Body of pancreas (tissue), 4 donors: ENCODE measurements around the gene DGKD. TPM values are rescaled to one million over a fixed set of nuclear protein-coding genes. Genes with fewer than 3 reads are reported as not detected.

Experiments used
- ATAC-seq: fragments of 150-250 bp; one replicate; pipeline ENCODE4 v1.9.1; 2016
- DNase-seq, 4 donors: peaks; one replicate each; pipeline ENCODE4 v3.0.0-alpha.2; 2019
- H3K27ac ChIP-seq, 4 donors: fragments of 200-600 bp; sonication (generic); 1 replicate in 3 of 4; 2 replicates in 1 of 4; pipeline versions ENCODE4 v1.5.1 to v1.6.1; 2016 to 2019; ENCODE audit warnings: mild to moderate bottlenecking in 1 of 4, mixed read lengths in 1 of 4, moderate library complexity in 1 of 4
- H3K27me3 ChIP-seq, 2 donors: fragments of 200-600 bp; sonication (generic); one replicate each; pipeline ENCODE4 v1.6.0; 2016; ENCODE audit warnings: mild to moderate bottlenecking in 1 of 2
- H3K36me3 ChIP-seq, 2 donors: fragments of 200-600 bp; sonication (generic); replicated peaks in 1 of 2; 2 replicates each; pipeline ENCODE4 v1.5.1; 2016; ENCODE audit warnings: low read depth in 2 of 2; ENCODE audit not compliant: insufficient read depth in 1 of 2
- H3K4me1 ChIP-seq: fragments of 200-600 bp; sonication (generic); one replicate; pipeline ENCODE4 v1.6.0; 2016
- H3K4me3 ChIP-seq, 2 donors: fragments of 200-600 bp; sonication (generic); 1 replicate in 1 of 2; 2 replicates in 1 of 2; pipeline ENCODE4 v1.5.1; 2016 to 2019
- H3K9me3 ChIP-seq, 3 donors: fragments of 200-600 bp; sonication (generic); 1 replicate in 2 of 3; 2 replicates in 1 of 3; pipeline ENCODE4 v1.5.1; 2016
- POLR2A ChIP-seq, 3 donors: fragments of 450-650 bp; IDR thresholded peaks; one replicate each; pipeline ENCODE4 v1.6.1; 2016; ENCODE audit warnings: antibody characterized with exemption in 3 of 3, mild to moderate bottlenecking in 2 of 3
- WGBS, 2 donors: methylation state at CpG; one replicate each; pipeline ENCODE4 v1.1.5; 2017; 5-methylcytosine and 5-hydroxymethylcytosine counted together
- intact Hi-C: fragments of 100-400 bp; cut with DNase I; formaldehyde crosslinking; loops from one replicate; pipeline ENCODE4 v1.15.1; 2023
- total RNA-seq, 2 donors: library from RNA; depleted of rRNA; stranded (reverse); fragments of >200 nt; gene quantifications; one replicate each; pipeline ENCODE4 v1.1.0, GENCODE V29; 2016
- TF ChIP-seq, protein P1 (sequence below), 7 experiments: fragments of 450-650 bp in 4 of 7; fragments of 200-600 bp in 3 of 7; sonication (generic) in 3 of 7; IDR thresholded peaks; one replicate each; pipeline ENCODE4 v1.5.1; 2016 to 2019; ENCODE audit warnings: antibody characterized with exemption in 7 of 7

The DGKD gene
- total RNA-seq, 2 donors from 2014 or later = 9.1 to 30.3 TPM

DNA sequence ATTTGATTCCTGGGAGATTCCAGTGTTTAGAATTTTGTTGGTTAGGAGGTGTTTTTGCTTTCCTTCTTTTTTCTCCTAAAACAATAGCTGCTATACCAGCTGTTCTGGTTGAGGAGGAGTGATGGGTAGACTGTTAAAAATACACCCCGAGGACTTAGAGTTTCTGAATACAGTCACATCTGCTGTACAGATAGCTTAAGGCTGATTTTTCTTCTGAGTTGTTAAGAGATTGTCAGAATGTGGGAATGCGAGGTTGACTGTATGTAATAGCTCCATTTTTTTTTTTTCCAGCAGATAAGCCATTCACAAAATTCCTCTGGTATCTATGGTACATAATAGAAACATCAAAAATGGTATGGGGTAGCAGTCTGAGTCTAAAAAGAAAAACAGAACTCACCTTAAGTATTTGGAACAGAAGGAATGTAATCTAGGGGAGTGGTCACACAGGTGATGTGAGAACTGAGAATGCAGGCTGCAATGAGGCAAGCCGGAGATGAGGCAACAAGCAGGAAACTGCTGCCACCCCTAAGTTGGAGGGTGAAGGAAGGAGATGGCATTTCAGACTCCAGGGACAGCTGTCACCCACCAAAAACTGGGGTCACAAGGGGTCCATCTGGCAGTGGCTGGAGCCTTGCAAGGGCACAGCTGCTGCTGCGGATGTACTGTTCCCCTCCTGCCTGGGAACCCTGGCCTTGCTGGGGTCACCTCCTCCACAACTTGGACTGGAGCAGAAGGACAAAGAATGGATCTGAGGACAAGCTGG, 2.4 kb downstream of the DGKD start:
- Histone ChIP-seq H3K4me1 (peaks cover 23% of the 10 kb centered on the region), H3K4me3 (no peak overlapping the region), H3K36me3 (no peaks in the 10 kb centered on the region), H3K27me3 (no peaks in the 10 kb centered on the region), H3K9me3 (no peaks in the 10 kb centered on the region), H3K27ac (no peak overlapping the region)
- TF ChIP-seq, protein P1, sequence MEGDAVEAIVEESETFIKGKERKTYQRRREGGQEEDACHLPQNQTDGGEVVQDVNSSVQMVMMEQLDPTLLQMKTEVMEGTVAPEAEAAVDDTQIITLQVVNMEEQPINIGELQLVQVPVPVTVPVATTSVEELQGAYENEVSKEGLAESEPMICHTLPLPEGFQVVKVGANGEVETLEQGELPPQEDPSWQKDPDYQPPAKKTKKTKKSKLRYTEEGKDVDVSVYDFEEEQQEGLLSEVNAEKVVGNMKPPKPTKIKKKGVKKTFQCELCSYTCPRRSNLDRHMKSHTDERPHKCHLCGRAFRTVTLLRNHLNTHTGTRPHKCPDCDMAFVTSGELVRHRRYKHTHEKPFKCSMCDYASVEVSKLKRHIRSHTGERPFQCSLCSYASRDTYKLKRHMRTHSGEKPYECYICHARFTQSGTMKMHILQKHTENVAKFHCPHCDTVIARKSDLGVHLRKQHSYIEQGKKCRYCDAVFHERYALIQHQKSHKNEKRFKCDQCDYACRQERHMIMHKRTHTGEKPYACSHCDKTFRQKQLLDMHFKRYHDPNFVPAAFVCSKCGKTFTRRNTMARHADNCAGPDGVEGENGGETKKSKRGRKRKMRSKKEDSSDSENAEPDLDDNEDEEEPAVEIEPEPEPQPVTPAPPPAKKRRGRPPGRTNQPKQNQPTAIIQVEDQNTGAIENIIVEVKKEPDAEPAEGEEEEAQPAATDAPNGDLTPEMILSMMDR (IDR thresholded peaks at IDR 0.05) = no peak
- no peak for TF ChIP-seq POLR2A (IDR thresholded peaks at IDR 0.05)
- intact Hi-C loops = loop anchor here (5.0 kb wide), 1 partner anchor 91 kb away; no protein-coding TSS in a partner anchor
- ATAC-seq (no peak), DNase-seq (no peak)
- 69 to 71% methylated on average over 4 of the region's 4 CpGs for WGBS, 2 donors

DNA sequence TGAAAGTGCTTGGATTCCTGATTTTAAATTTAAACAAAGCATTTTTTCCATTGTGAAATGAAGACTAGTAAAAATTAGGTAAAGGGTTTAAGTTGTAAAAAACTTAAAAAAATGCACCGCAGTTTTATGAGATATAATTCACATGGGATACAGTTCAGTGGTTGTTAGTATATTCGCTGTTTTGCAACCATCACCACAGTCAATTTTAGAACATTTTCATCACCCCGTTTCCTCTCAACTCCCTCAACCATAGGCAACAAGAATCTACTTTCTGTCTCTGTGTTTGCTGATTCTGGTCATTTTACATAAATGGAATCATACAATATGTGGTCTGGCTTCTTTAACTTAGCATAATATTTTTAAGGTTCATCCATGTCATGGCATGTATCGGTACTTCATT, 4.0 kb downstream of the DGKD start:
- Histone ChIP-seq H3K4me3 (no peak overlapping the region), H3K9me3 (no peaks in the 10 kb centered on the region), H3K36me3 (no peaks in the 10 kb centered on the region), H3K27ac (no peak overlapping the region), H3K27me3 (no peaks in the 10 kb centered on the region), H3K4me1 (peaks cover 23% of the 10 kb centered on the region)
- TF ChIP-seq, protein P1 (IDR thresholded peaks at IDR 0.05) = no peak
- TF ChIP-seq POLR2A (IDR thresholded peaks at IDR 0.05) = no peak
- ATAC-seq = no peak
- WGBS, 2 donors = 79 to 90% methylated on average over 4 of the region's 4 CpGs
- intact Hi-C loops = loop anchor here (5.0 kb wide), 1 partner anchor 89 kb away; no protein-coding TSS in a partner anchor
- no peak for DNase-seq

DNA sequence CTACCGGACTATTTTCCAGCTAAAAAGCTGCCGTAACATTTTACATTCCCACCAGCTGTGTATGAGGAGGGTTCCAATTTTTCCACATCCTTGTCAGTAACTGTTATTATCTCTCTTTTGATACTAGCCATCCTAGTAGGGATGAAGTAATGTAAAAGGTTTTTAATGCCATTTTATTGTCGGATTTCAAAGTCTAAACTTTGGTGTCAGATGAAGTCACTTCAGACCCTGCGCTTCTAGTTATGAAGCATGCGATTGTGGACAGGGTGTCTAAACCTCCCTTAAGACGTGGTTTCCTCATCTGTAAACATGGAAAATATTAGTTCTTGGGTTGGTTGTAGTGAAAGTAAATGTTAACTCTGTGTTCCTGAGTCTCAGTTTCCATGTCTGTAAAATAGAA, 4.7 kb downstream of the DGKD start:
- ATAC-seq (no peak), DNase-seq (no peak)
- H3K4me1 ChIP-seq = peaks cover 16% of the 10 kb centered on the region
- H3K4me3 ChIP-seq = no peak overlapping the region
- H3K36me3 ChIP-seq = no peaks in the 10 kb centered on the region
- intact Hi-C loops = loop anchor here (5.0 kb wide), 1 partner anchor 88 kb away; no protein-coding TSS in a partner anchor
- H3K9me3 ChIP-seq = no peaks in the 10 kb centered on the region
- 79 to 90% methylated on average over 6 of the region's 6 CpGs for WGBS, 2 donors
- no peak for TF ChIP-seq POLR2A (IDR thresholded peaks at IDR 0.05)
- TF ChIP-seq, protein P1 (IDR thresholded peaks at IDR 0.05) = no peak
- no peaks in the 10 kb centered on the region for H3K27me3 ChIP-seq
- no peak overlapping the region for H3K27ac ChIP-seq

DNA sequence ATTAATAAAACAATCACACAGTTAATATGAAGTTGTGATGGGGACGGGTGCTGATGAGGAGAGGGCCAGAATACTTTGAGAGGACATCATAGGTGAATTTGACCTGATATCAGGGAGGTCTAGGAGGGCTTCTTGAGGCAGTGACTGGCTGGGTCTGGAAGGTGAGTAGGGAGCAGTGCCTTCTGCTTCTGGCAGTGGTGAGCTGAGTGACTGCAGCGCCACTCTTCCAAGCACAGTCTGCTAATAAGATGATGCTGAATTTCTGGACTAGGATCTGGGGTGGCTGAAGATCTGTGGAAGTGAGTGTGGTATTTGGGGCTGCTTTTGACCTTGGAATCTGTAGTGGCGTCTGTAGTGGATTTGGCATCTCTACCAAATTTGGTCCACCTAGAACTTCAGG, 5.5 kb downstream of the DGKD start:
- Histone ChIP-seq H3K4me1 (peaks cover 16% of the 10 kb centered on the region), H3K4me3 (no peak overlapping the region), H3K9me3 (no peaks in the 10 kb centered on the region), H3K36me3 (no peaks in the 10 kb centered on the region), H3K27me3 (no peaks in the 10 kb centered on the region), H3K27ac (no peak overlapping the region)
- ATAC-seq = no peak
- intact Hi-C loops = loop anchor here (5.0 kb wide), 1 partner anchor 87 kb away; no protein-coding TSS in a partner anchor
- no peak for DNase-seq
- 90 to 92% methylated on average over 3 of the region's 3 CpGs for WGBS, 2 donors
- TF ChIP-seq, protein P1 (IDR thresholded peaks at IDR 0.05) = no peak
- no peak for TF ChIP-seq POLR2A (IDR thresholded peaks at IDR 0.05)

DNA sequence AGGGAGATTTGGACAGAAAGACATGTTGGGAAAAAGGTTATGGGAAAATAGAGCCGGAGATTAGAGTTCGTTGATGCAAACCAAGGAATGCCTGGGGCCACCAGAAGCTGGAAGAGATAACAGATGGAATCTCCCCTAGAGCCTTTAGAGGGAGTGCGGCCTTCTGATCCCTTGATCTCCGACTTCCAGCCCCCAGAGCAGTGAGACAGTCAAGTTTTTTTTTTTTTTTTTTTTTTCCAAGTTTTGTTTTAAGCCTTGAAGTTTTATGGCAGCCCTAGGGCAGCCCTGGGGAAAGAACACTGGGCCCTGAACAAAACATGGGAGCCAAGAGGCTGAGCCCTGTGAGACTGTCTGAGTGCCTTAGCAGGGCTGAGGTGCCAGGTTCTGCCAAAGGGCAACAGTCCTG, 6.5 kb downstream of the DGKD start:
- 78 to 90% methylated on average over 4 of the region's 4 CpGs for WGBS, 2 donors
- no peaks in the 10 kb centered on the region for H3K36me3 ChIP-seq
- intact Hi-C loops = no loop called here
- DNase-seq (no peak), ATAC-seq (no peak)
- no peak overlapping the region for H3K4me3 ChIP-seq
- no peaks in the 10 kb centered on the region for H3K9me3 ChIP-seq
- no peaks in the 10 kb centered on the region for H3K27me3 ChIP-seq
- no peak overlapping the region for H3K27ac ChIP-seq
- no peak for TF ChIP-seq POLR2A (IDR thresholded peaks at IDR 0.05)
- TF ChIP-seq, protein P1 (IDR thresholded peaks at IDR 0.05) = no peak
- peaks cover 7% of the 10 kb centered on the region for H3K4me1 ChIP-seq
